Adipocyte (in vitro differentiated cells): ENCODE results near the gene FBXW5.
A peak's percentile ranks its signal among the peaks of the same experiment; 100 is the strongest.

Source experiments
- DNase-seq: peaks from one replicate; pipeline ENCODE4 v3.0.0-alpha.2; 2015; ENCODE audit warnings: low read depth
- H3K27me3 ChIP-seq: replicated peaks from 2 replicates; pipeline ENCODE4 v1.7.0; 2013; ENCODE audit warnings: mild to moderate bottlenecking, low read length, moderate library complexity; ENCODE audit not compliant: control insufficient read depth, insufficient read depth
- H3K36me3 ChIP-seq: 2 replicates; pipeline ENCODE4 v1.7.0; 2013; ENCODE audit warnings: low read length, mild to moderate bottlenecking, moderate library complexity; ENCODE audit not compliant: control insufficient read depth, insufficient read depth, severe bottlenecking
- H3K4me1 ChIP-seq: 2 replicates; pipeline ENCODE4 v1.7.0; 2013; ENCODE audit warnings: mild to moderate bottlenecking, low read length, moderate library complexity; ENCODE audit not compliant: control insufficient read depth, insufficient read depth
- H3K4me3 ChIP-seq: 2 replicates; pipeline ENCODE4 v1.7.0; 2013; ENCODE audit warnings: mild to moderate bottlenecking, low read length, moderate library complexity
- H3K9ac ChIP-seq: 2 replicates; pipeline ENCODE4 v1.7.0; 2013; ENCODE audit warnings: mild to moderate bottlenecking, low read length, moderate library complexity
- H3K9me3 ChIP-seq: 2 replicates; pipeline ENCODE4 v1.7.0; 2013; ENCODE audit warnings: mild to moderate bottlenecking, low read length, moderate library complexity; ENCODE audit not compliant: control insufficient read depth

FBXW5 gene

GRCh38 chr9:136982232-136983051 lies 37.9 kb upstream of the FBXW5 start, which contains the start of gene LCNL1:
TSS of gene LCNL1 (plus strand) at chr9:136982993. CDS start at chr9:136983587, 594 bp downstream.
- Histone ChIP-seq H3K4me1 (peaks cover 3% of the 10 kb centered on the region), H3K9ac (no peak within 1 kb of the TSS), H3K36me3 (no peaks in the 10 kb centered on the region), H3K9me3 (no peaks in the 10 kb centered on the region), H3K4me3 (no peak within 1 kb of the TSS), H3K27me3 (peaks cover 12% of the 10 kb centered on the region)
- no peak for DNase-seq

GRCh38 chr9:136981588-136982231 lies 37.2 kb upstream of the FBXW5 start:
- Histone ChIP-seq H3K4me3 (no peak overlapping the region), H3K36me3 (no peaks in the 10 kb centered on the region), H3K27me3 (peaks cover 12% of the 10 kb centered on the region), H3K9me3 (no peaks in the 10 kb centered on the region), H3K4me1 (peaks cover 5% of the 10 kb centered on the region), H3K9ac (no peak overlapping the region)
- DNase-seq: no peak

DNA sequence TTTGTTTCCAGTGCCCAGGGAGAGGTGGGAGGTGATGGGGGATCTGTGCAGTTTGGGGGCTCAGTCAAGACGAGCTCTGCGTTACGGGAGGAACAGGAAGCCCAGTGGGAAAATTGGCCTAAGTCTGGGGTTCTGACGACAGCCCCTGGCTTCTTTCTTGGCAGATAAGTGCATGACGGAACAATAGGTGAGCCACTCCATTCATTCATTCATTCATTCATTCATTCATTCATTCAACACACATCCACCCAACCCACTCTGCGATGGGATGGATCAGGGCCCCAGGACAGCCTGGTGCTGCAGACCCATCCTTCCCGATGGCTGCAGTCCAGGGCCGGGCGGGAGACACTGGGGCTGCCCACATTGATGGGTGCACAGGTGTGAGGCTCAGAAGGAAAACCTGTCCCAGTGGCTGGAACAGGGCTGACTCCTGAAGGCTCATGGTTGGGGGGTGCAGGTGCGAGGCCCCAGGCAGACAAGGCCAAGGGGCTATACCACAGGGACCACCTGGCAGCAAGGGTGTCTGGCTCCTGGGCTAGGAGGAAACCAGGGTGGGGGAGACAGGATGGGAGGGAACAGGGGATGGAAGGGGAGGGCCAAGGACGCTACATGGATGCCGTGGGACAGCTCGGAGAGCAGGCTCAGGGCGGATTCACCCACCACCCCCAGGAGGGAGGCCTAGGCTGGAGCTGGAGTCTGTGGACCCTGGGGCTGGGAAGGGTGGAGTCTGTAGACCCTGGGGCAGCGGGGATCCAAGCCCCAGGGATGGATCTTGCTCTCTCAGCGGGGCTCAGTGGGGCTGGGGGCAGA lies 36.3 kb upstream of the FBXW5 start:
- no peak overlapping the region for H3K4me3 ChIP-seq
- peaks cover 8% of the 10 kb centered on the region for H3K27me3 ChIP-seq
- no peaks in the 10 kb centered on the region for H3K36me3 ChIP-seq
- DNase-seq: no peak
- no peak overlapping the region for H3K9ac ChIP-seq
- H3K9me3 ChIP-seq: no peaks in the 10 kb centered on the region
- peaks cover 5% of the 10 kb centered on the region for H3K4me1 ChIP-seq

GRCh38 chr9:136979769-136980587 lies 35.4 kb upstream of the FBXW5 start:
- Histone ChIP-seq H3K27me3 (peaks cover 8% of the 10 kb centered on the region), H3K36me3 (no peaks in the 10 kb centered on the region), H3K9ac (no peak overlapping the region), H3K4me1 (peaks cover 5% of the 10 kb centered on the region), H3K9me3 (no peaks in the 10 kb centered on the region), H3K4me3 (no peak overlapping the region)
- DNase-seq: no peak

DNA sequence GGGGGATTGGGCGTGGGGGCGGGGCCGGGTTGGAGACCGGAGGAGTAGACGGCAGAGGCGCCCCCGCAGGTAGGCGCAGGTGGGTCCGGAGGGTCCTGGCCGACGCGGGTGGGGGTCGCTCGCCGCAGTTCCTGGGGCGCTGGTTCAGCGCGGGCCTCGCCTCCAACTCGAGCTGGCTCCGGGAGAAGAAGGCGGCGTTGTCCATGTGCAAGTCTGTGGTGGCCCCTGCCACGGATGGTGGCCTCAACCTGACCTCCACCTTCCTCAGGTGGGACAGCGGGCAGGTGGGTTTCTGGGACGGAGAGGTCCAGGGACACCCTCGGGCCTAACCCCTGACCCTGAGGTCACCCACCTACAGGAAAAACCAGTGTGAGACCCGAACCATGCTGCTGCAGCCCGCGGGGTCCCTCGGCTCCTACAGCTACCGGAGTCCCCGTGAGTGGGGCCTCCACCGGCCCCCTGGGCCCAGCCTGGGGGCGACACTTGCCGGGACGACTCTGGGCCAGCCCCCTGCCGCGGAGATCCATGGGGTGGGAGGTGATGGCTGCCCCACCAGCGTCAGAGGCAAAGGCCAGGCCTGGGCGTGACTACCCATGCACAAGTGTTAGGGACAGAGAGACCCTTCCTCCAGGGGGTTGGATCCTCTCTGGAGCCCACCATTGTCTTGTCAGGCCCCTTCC lies 34.5 kb upstream of the FBXW5 start:
- Histone ChIP-seq H3K4me1 (peaks cover 5% of the 10 kb centered on the region), H3K27me3 (peaks cover 6% of the 10 kb centered on the region), H3K9ac (no peak overlapping the region), H3K36me3 (no peaks in the 10 kb centered on the region), H3K4me3 (no peak overlapping the region), H3K9me3 (no peaks in the 10 kb centered on the region)
- DNase-seq: no peak

GRCh38 chr9:136978073-136978864 lies 33.7 kb upstream of the FBXW5 start:
- Histone ChIP-seq H3K9ac (peak overlapping the region; percentile 68), H3K36me3 (no peaks in the 10 kb centered on the region), H3K27me3 (no peaks in the 10 kb centered on the region), H3K4me3 (peak overlapping the region; percentile 65), H3K9me3 (no peaks in the 10 kb centered on the region), H3K4me1 (peaks cover 5% of the 10 kb centered on the region)
- DNase-seq: peak; percentile 79

- H3K36me3 ChIP-seq: no peaks in the 10 kb centered on the region
- H3K9me3 ChIP-seq: no peaks in the 10 kb centered on the region
- no peak for DNase-seq
- H3K4me3 ChIP-seq: peak overlapping the region; percentile 65
- H3K4me1 ChIP-seq: peaks cover 5% of the 10 kb centered on the region
- H3K27me3 ChIP-seq: no peaks in the 10 kb centered on the region
- H3K9ac ChIP-seq: peak overlapping the region; percentile 68
Measured at GRCh38 chr9:136977649-136978072, 33.1 kb upstream of the FBXW5 start.

DNA sequence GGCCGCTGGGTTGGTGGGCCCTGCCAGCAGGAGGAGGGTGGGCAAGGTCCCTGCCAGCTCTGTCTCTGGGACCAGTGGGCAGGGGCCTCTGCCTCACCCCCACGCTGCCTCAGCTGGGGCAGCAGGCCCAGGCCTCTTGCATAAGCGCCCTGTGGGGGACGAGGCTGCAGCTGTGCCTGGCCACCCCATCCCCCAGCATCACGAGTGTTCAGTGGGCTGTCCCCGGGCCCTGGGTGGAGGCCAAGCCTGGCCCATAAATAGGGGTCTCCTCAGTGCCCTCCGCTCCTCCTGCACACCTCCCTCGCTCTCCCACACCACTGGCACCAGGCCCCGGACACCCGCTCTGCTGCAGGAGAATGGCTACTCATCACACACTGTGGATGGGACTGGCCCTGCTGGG lies 32.7 kb upstream of the FBXW5 start, which contains the start of gene PTGDS:
Gene PTGDS (plus strand): TSS at position 282 of the 400 bp plus-strand sequence. CDS start 75 bp downstream, at position 357.
- Histone ChIP-seq H3K27me3 (no peaks in the 10 kb centered on the region), H3K9ac (peak within 1 kb of the TSS; percentile 68), H3K4me3 (peak within 1 kb of the TSS; percentile 65), H3K9me3 (no peaks in the 10 kb centered on the region), H3K36me3 (no peaks in the 10 kb centered on the region), H3K4me1 (peaks cover 5% of the 10 kb centered on the region)
- no peak for DNase-seq

- Histone ChIP-seq H3K9me3 (no peaks in the 10 kb centered on the region), H3K4me1 (peaks cover 5% of the 10 kb centered on the region), H3K36me3 (no peaks in the 10 kb centered on the region), H3K27me3 (no peaks in the 10 kb centered on the region), H3K9ac (no peak overlapping the region), H3K4me3 (no peak overlapping the region)
- DNase-seq: no peak
Measured at GRCh38 chr9:136975644-136976043, 31.1 kb upstream of the FBXW5 start.
